Ectodermal cell (in vitro differentiated cells): ENCODE results near the gene RYK.
"Not testable (repeated sequence)": the region's sequence is repeated elsewhere in the genome, so short reads cannot be mapped to it uniquely, and the experiment has no call there.

Experiments used
- H3K27ac ChIP-seq: 2 replicates; pipeline ENCODE4 v1.7.0; 2013; ENCODE audit warnings: mild to moderate bottlenecking, low read depth, low read length; ENCODE audit not compliant: insufficient read depth, poor library complexity, severe bottlenecking
- H3K27me3 ChIP-seq: 2 replicates; pipeline ENCODE4 v1.7.0; 2013; ENCODE audit warnings: mild to moderate bottlenecking, low read length; ENCODE audit not compliant: insufficient read depth, control insufficient read depth, poor library complexity, severe bottlenecking
- H3K36me3 ChIP-seq: one replicate; pipeline ENCODE4 v1.7.0; 2013; ENCODE audit warnings: low read length; ENCODE audit not compliant: control insufficient read depth, insufficient read depth
- H3K4me1 ChIP-seq: one replicate; pipeline ENCODE4 v1.7.0; 2013; ENCODE audit warnings: low read length; ENCODE audit not compliant: control insufficient read depth, insufficient read depth
- H3K4me3 ChIP-seq: 2 replicates; pipeline ENCODE4 v1.7.0; 2013; ENCODE audit warnings: low read depth, low read length, control low read depth; ENCODE audit not compliant: insufficient read depth
- H3K9me3 ChIP-seq: 2 replicates; pipeline ENCODE4 v1.7.0; 2013; ENCODE audit warnings: mild to moderate bottlenecking, low read length, moderate library complexity; ENCODE audit not compliant: control insufficient read depth
- WGBS, 2 experiments: methylation state at CpG; one replicate each; pipeline ENCODE4 v1.1.7; 2013; ENCODE audit warnings: missing lambda C conversion rate in 2 of 2; 5-methylcytosine and 5-hydroxymethylcytosine counted together

RYK gene

GRCh38 chr3:134284438-134284837 is 33.8 kb upstream of the RYK start:
- Histone ChIP-seq H3K4me3 (no peak overlapping the region), H3K36me3 (no peaks in the 10 kb centered on the region), H3K27ac (no peak overlapping the region), H3K9me3 (no peaks in the 10 kb centered on the region), H3K27me3 (no peaks in the 10 kb centered on the region), H3K4me1 (no peaks in the 10 kb centered on the region)
- WGBS, 2 experiments: 93% methylated on average over 5 to 6 of the region's 6 CpGs

DNA sequence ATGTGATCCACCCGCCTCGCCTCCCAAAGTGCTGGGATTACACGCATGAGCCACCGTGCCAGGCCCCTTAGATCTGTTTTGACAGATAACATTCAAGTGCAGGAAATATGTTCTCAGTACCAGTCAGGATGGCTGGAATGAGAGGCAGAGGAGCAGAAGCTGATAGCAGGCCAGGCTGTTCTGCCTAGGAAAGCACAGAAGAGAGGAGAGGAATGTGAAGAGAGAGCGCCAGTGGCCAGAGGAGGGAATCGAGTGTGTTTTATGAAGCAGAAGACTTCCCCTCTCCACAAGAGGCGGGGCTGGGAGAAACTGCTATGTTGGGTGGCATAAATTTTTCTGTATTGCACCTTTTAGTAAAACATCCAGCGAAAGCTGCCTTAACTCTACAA is 32.0 kb upstream of the RYK start:
- Histone ChIP-seq H3K9me3 (no peaks in the 10 kb centered on the region), H3K27me3 (no peaks in the 10 kb centered on the region), H3K4me1 (no peaks in the 10 kb centered on the region), H3K36me3 (no peaks in the 10 kb centered on the region), H3K27ac (no peak overlapping the region), H3K4me3 (no peak overlapping the region)
- WGBS, 2 experiments: 91 to 92% methylated on average over 7 to 8 of the region's 8 CpGs

GRCh38 chr3:134281912-134282658 is 31.4 kb upstream of the RYK start:
- no peaks in the 10 kb centered on the region for H3K27me3 ChIP-seq
- no peaks in the 10 kb centered on the region for H3K36me3 ChIP-seq
- H3K4me3 ChIP-seq: no peak overlapping the region
- H3K9me3 ChIP-seq: no peaks in the 10 kb centered on the region
- 77 to 86% methylated on average over 2 of the region's 2 CpGs for WGBS, 2 experiments
- no peaks in the 10 kb centered on the region for H3K4me1 ChIP-seq
- no peak overlapping the region for H3K27ac ChIP-seq

GRCh38 chr3:134279466-134279865 is 28.8 kb upstream of the RYK start:
- Histone ChIP-seq H3K4me1 (no peaks in the 10 kb centered on the region), H3K36me3 (no peaks in the 10 kb centered on the region), H3K9me3 (no peaks in the 10 kb centered on the region), H3K4me3 (no peak overlapping the region), H3K27ac (no peak overlapping the region), H3K27me3 (no peaks in the 10 kb centered on the region)
- WGBS, 2 experiments: 91 to 96% methylated on average over 2 of the region's 2 CpGs

- no peaks in the 10 kb centered on the region for H3K27me3 ChIP-seq
- H3K9me3 ChIP-seq: no peaks in the 10 kb centered on the region
- no peak overlapping the region for H3K4me3 ChIP-seq
- no peaks in the 10 kb centered on the region for H3K4me1 ChIP-seq
- 85 to 89% methylated on average over 2 of the region's 3 CpGs for WGBS, 2 experiments
- no peaks in the 10 kb centered on the region for H3K36me3 ChIP-seq
- no peak overlapping the region for H3K27ac ChIP-seq
These were observed 26.5 kb upstream of the RYK start for GRCh38 chr3:134277066-134277660.

DNA sequence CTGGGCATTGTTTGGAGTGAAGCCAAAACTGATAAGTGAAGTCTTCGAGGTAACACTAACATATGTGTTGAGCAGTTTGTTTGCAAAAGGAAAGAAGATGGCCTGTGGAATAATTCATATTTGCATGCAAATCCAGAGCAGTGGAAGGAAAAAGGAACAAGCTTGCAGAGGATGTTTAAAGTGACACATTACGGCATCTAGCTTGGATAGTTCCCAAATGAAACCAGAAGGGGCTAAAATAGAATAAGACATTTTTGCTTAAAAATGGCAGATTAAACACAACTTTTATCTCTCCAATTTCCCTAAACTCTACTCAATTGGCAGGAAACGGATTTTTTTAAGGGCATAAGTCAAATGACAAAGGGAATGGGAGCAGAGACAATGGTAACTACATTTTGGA is 25.4 kb upstream of the RYK start:
- Histone ChIP-seq H3K27ac (no peak overlapping the region), H3K36me3 (no peaks in the 10 kb centered on the region), H3K9me3 (no peaks in the 10 kb centered on the region), H3K4me1 (no peaks in the 10 kb centered on the region), H3K4me3 (no peak overlapping the region), H3K27me3 (no peaks in the 10 kb centered on the region)
- 87 to 89% methylated on average over 3 of the region's 3 CpGs for WGBS, 2 experiments

DNA sequence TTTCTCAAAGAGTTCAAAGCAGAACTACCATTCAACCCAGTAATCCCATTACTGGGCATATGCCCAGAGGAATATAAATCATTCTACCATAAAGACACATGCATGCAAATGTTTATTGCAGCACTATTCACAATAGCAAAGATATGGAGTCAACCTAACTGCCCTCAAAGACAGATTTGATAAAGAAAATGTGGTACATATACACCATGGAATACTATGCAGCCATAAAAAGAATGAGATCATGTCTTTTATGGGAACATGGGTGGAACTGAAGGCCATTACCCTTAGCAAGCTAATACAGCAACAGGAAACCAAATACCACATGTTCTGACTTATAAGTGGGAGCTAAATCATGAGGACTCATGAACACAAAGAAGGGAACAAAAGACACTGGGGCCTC is 24.5 kb upstream of the RYK start:
- not testable (repeated sequence) for H3K27me3 ChIP-seq, H3K27ac ChIP-seq, H3K9me3 ChIP-seq

DNA sequence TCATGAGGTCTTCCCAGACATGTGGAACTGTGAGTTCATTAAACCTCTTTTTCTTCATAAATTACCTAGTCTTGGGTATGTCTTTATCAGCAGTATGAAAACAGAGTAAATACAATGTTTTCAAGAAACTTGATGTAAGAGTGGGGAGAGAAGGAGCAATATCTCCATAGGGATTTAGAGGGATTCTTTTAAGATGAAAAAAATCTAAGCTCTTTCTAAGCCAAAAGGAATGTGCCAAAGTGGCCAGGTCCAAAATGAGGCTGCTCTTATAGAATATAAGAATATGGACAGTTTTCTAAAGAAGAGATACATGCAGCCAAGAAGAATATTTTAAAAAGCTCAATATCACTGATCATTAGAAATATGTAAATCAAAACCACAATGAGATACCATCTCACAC is 23.9 kb upstream of the RYK start:
- no peak overlapping the region for H3K27ac ChIP-seq
- no peak overlapping the region for H3K4me3 ChIP-seq
- no peaks in the 10 kb centered on the region for H3K36me3 ChIP-seq
- no peaks in the 10 kb centered on the region for H3K9me3 ChIP-seq
- no peaks in the 10 kb centered on the region for H3K4me1 ChIP-seq
- no peaks in the 10 kb centered on the region for H3K27me3 ChIP-seq

More for the DNA sequence above, 24.5 kb upstream of the RYK start:
- not testable (repeated sequence) for H3K4me1 ChIP-seq, H3K36me3 ChIP-seq, H3K4me3 ChIP-seq

DNA sequence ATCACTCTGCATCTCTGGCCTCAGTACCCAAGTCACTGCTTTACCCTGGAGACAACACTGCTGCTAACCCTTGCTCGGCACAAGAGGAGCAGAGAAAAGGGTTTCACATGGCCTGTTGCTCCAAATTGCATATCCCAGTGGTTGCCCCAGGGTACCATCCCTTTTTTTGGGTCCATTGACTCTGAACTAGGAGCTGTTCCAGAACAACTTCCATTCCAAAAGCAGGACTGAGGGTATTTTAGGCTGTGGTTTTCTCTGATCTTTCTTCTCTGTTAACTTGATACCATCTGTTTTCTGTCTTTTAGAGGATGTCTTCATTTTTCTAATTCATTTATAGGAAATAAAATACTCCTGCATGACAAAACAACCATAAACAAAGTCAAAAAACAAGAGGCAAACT is 17.3 kb upstream of the RYK start:
- H3K4me1 ChIP-seq: no peaks in the 10 kb centered on the region
- H3K36me3 ChIP-seq: no peaks in the 10 kb centered on the region
- no peaks in the 10 kb centered on the region for H3K27me3 ChIP-seq
- H3K27ac ChIP-seq: no peak overlapping the region
- 75 to 86% methylated on average over 1 of the region's 1 CpG for WGBS, 2 experiments
- H3K4me3 ChIP-seq: no peak overlapping the region
- H3K9me3 ChIP-seq: no peaks in the 10 kb centered on the region

DNA sequence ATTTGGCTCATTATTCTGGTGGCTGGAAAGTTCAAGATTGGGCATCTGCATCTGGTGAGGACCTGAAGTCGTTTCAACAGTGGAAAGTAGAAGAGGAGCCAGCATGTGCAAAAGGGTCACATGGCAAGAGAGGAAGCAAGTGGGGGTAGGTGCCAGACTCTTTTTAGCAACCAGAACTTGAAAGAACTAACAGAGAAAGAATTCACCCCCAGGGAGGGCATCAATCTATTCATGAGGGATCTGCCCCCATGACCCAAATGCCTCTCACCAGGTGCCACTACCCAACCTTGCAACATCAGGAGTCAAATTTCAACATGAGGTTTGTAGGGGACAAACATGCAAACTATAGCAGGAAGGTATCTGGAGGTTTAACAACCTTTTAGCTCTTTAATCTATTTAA is 10.3 kb upstream of the RYK start:
- no peak overlapping the region for H3K4me3 ChIP-seq
- 20 to 36% methylated on average over 1 of the region's 1 CpG for WGBS, 2 experiments
- H3K4me1 ChIP-seq: peaks cover 10% of the 10 kb centered on the region
- no peaks in the 10 kb centered on the region for H3K27me3 ChIP-seq
- no peaks in the 10 kb centered on the region for H3K36me3 ChIP-seq
- no peaks in the 10 kb centered on the region for H3K9me3 ChIP-seq
- H3K27ac ChIP-seq: no peak overlapping the region
